Measurements from ENCODE around the gene WDR62.
A peak's percentile ranks its signal among the peaks of the same experiment; 100 is the strongest.

Gene WDR62

DNA sequence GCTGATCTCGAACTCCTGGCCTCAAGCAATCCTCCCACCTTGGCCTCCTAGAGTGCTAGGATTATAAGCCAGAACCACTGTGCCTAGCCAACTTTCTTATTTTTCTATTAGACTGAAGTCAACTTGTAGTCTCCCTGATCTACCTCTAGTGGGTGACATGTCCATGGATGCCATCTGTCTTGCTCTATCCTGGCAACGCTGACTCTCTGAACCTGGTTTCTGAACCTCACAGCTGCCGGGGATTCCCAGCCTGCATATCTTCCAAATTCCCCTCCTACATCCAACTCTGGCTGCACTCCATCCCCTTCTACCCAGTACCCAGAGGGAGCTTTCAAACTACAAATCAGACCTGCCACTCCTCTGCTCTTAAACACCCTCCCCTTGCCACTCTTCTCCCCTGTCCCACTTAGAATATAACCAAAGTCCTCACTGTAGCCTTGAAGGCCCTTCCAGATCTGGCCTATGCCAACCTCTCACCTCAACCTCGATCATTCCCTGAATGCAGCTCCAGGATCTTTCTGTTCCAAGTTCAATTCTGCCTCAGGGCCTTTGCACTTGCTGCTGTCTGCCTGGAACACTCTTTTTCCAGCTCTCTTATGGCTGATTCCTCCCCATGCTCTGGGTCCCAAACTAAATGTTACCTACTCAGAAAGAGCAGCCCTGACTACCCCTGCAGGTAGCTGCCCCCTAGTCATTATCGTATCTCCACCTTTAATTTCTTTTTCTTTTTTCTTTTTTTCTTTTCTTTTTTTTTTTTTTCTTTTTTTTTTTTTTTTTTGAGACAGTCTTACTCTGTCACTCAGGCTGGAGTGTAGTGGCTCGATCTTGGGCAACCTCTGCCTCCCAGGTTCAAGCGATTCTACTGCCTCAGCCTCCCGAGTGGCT is 24.2 kb upstream of the WDR62 start:
- TF ChIP-seq, protein P1, sequence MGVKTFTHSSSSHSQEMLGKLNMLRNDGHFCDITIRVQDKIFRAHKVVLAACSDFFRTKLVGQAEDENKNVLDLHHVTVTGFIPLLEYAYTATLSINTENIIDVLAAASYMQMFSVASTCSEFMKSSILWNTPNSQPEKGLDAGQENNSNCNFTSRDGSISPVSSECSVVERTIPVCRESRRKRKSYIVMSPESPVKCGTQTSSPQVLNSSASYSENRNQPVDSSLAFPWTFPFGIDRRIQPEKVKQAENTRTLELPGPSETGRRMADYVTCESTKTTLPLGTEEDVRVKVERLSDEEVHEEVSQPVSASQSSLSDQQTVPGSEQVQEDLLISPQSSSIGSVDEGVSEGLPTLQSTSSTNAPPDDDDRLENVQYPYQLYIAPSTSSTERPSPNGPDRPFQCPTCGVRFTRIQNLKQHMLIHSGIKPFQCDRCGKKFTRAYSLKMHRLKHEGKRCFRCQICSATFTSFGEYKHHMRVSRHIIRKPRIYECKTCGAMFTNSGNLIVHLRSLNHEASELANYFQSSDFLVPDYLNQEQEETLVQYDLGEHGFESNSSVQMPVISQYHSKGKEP (tag by site-specific recombination; IDR thresholded peaks at IDR 0.05) = no peak
- TF ChIP-seq, protein P2, sequence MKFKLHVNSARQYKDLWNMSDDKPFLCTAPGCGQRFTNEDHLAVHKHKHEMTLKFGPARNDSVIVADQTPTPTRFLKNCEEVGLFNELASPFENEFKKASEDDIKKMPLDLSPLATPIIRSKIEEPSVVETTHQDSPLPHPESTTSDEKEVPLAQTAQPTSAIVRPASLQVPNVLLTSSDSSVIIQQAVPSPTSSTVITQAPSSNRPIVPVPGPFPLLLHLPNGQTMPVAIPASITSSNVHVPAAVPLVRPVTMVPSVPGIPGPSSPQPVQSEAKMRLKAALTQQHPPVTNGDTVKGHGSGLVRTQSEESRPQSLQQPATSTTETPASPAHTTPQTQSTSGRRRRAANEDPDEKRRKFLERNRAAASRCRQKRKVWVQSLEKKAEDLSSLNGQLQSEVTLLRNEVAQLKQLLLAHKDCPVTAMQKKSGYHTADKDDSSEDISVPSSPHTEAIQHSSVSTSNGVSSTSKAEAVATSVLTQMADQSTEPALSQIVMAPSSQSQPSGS (tag by site-specific recombination; IDR thresholded peaks at IDR 0.05; ENCODE audit: low read depth) = no peak
- TF ChIP-seq ZNF623 (tag by site-specific recombination; IDR thresholded peaks at IDR 0.05) (peak; percentile 100), ZSCAN30 (tag by site-specific recombination; IDR thresholded peaks at IDR 0.05) (no peak), CTCF (tag by site-specific recombination; IDR thresholded peaks at IDR 0.05) (peak; percentile 58; the same call in 1 of the 2 replicates), ZNF596 (tag by site-specific recombination; IDR thresholded peaks at IDR 0.05) (no peak), HOXD13 (CRISPR knock-in tag; IDR thresholded peaks at IDR 0.05; ENCODE audit: borderline replicate concordance) (no peak), ZBTB26 (tag by site-specific recombination; optimal IDR thresholded peaks at IDR 0.05) (peak; percentile 3), YY2 (tag by site-specific recombination; IDR thresholded peaks at IDR 0.05) (no peak), ZNF394 (tag by site-specific recombination; IDR thresholded peaks at IDR 0.05; ENCODE audit: borderline replicate concordance) (peak; percentile 6; the same call in 1 of the 2 replicates), ZNF302 (tag by site-specific recombination; IDR thresholded peaks at IDR 0.05; ENCODE audit: low read depth) (no peak)
- TF ChIP-seq, protein P3, sequence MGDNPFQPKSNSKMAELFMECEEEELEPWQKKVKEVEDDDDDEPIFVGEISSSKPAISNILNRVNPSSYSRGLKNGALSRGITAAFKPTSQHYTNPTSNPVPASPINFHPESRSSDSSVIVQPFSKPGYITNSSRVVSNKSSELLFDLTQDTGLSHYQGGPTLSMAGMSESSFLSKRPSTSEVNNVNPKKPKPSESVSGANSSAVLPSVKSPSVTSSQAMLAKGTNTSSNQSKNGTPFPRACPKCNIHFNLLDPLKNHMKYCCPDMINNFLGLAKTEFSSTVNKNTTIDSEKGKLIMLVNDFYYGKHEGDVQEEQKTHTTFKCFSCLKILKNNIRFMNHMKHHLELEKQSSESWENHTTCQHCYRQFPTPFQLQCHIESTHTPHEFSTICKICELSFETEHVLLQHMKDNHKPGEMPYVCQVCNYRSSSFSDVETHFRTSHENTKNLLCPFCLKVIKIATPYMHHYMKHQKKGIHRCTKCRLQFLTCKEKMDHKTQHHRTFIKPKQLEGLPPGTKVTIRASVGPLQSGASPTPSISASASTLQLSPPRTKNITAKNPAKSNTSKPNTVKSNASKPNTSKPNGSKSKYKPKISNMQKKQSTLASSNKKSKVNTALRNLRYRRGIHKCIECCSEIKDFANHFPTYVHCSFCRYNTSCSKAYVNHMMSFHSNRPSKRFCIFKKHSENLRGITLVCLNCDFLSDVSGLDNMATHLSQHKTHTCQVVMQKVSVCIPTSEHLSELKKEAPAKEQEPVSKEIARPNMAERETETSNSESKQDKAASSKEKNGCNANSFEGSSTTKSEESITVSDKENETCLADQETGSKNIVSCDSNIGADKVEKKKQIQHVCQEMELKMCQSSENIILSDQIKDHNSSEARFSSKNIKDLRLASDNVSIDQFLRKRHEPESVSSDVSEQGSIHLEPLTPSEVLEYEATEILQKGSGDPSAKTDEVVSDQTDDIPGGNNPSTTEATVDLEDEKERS (tag by site-specific recombination; IDR thresholded peaks at IDR 0.05) = 0 out of 2 replicates have a peak, but pooled peaks have one; percentile 60
- TF ChIP-seq, protein P4, sequence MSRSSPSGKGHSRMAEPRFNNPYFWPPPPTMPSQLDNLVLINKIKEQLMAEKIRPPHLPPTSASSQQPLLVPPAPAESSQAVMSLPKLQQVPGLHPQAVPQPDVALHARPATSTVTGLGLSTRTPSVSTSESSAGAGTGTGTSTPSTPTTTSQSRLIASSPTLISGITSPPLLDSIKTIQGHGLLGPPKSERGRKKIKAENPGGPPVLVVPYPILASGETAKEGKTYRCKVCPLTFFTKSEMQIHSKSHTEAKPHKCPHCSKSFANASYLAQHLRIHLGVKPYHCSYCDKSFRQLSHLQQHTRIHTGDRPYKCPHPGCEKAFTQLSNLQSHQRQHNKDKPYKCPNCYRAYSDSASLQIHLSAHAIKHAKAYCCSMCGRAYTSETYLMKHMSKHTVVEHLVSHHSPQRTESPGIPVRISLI (tag by site-specific recombination; IDR thresholded peaks at IDR 0.05) = peak; percentile 92
- Histone ChIP-seq H3K36me3 (ENCODE audit: control insufficient read depth in 2 of 2, insufficient read depth in 1 of 2, low read length in 2 of 2) (peaks cover 43 to 79% of the 10 kb centered on the region in 2 experiments), H3K4me1 (ENCODE audit: control insufficient read depth, insufficient read depth, low read length) (peaks cover 6% of the 10 kb centered on the region; the same call in 1 of the 2 replicates), H3K4me3 (ENCODE audit: low read depth, low read length) (no peak overlapping the region), H3K9me3 (ENCODE audit: control insufficient read depth, insufficient read depth, low read depth, low read length) (no peaks in the 10 kb centered on the region), H3K27ac (ENCODE audit: extremely low read depth, low read depth, low read length) (no peak overlapping the region)
- ChIA-PET CTCF (interaction anchor here (0.6 to 1.1 kb wide), 4 partner anchors 24 to 483 kb away, joined by 3 to 4 read pairs (median 3); partner anchors contain the start of gene WDR62), POLR2A (interaction anchor here (0.6 to 3.8 kb wide), 5 partner anchors 16 to 1813 kb away, joined by 3 to 13 read pairs (median 7); partner anchors contain the start of gene ALKBH6)

Data from HEK293 (cell line).